WTC11 (cell line): ENCODE measurements around the gene VCP. TPM values are rescaled to one million over a fixed set of nuclear protein-coding genes. Genes with fewer than 3 reads are reported as not detected.

Experiments used
- ATAC-seq: fragments of 200-7000 bp; cut with Tn5 transposase; 2 replicates; pipeline ENCODE4 v1.10.0; 2021; ENCODE audit warnings: mild to moderate bottlenecking, moderate library complexity
- CTCF ChIA-PET: fragments of 300-600 bp; sonication (Branson Sonifier 250); formaldehyde crosslinking; loops from one replicate; lab custom pipeline; 2021; ENCODE audit warnings: antibody characterized with exemption; lab: Charles Lee
- POLR2A ChIA-PET: fragments of 350-600 bp; sonication (Branson Sonifier 250); formaldehyde crosslinking; loops from one replicate; lab custom pipeline; 2021; ENCODE audit warnings: antibody characterized with exemption; lab: Charles Lee
- DNase-seq: peaks from one replicate; pipeline ENCODE4 v3.0.0; 2021; ENCODE audit warnings: low spot score
- H3K27ac Mint-ChIP-seq: 2 replicates; pipeline ENCODE4 v1.8.0; 2021; ENCODE audit warnings: mixed read lengths
- H3K27me3 Mint-ChIP-seq: 2 replicates; pipeline ENCODE4 v1.8.0; 2021; ENCODE audit warnings: low read depth, mild to moderate bottlenecking, moderate library complexity, mixed read lengths
- H3K36me3 Mint-ChIP-seq: 2 replicates; pipeline ENCODE4 v1.8.0; 2021; ENCODE audit warnings: mixed read lengths
- H3K4me1 Mint-ChIP-seq: 2 replicates; pipeline ENCODE4 v1.8.0; 2022; ENCODE audit warnings: mixed read lengths
- H3K4me3 Mint-ChIP-seq: 2 replicates; pipeline ENCODE4 v1.8.0; 2021; ENCODE audit warnings: mild to moderate bottlenecking, moderate library complexity, mixed read lengths
- H3K9me3 Mint-ChIP-seq: 2 replicates; pipeline ENCODE4 v1.8.0; 2021; ENCODE audit warnings: mixed read lengths
- ATF3 ChIP-seq: sonication (generic); formaldehyde crosslinking; conservative IDR thresholded peaks from 2 replicates; pipeline ENCODE4 v1.8.1; 2022; ENCODE audit warnings: mild to moderate bottlenecking, missing genetic modification reagents
- EMX1 ChIP-seq: fragments of 250-450 bp; sonication (Bioruptor Pico); IDR thresholded peaks from 2 replicates; pipeline ENCODE4 v1.8.0; 2021; ENCODE audit warnings: mild to moderate bottlenecking
- FOXJ3 ChIP-seq: sonication (generic); formaldehyde crosslinking; IDR thresholded peaks from 2 replicates; pipeline ENCODE4 v1.9.0; 2021; ENCODE audit warnings: missing genetic modification reagents, mild to moderate bottlenecking, borderline replicate concordance
- GABPB1 ChIP-seq: sonication (generic); formaldehyde crosslinking; IDR thresholded peaks from 2 replicates; pipeline ENCODE4 v1.8.1; 2023; ENCODE audit warnings: mild to moderate bottlenecking, missing genetic modification reagents
- GRHL2 ChIP-seq: fragments of 250-450 bp; sonication (Bioruptor Pico); IDR thresholded peaks from 2 replicates; pipeline ENCODE4 v1.8.0; 2022; ENCODE audit warnings: mild to moderate bottlenecking, moderate library complexity; ENCODE audit not compliant: insufficient replicate concordance, severe bottlenecking
- HMGA2 ChIP-seq: fragments of 250-450 bp; sonication (Bioruptor Pico); IDR thresholded peaks from 2 replicates; pipeline ENCODE4 v1.4.0; 2021; ENCODE audit warnings: mild to moderate bottlenecking, moderate library complexity
- HMGXB4 ChIP-seq: sonication (generic); formaldehyde crosslinking; IDR thresholded peaks from 2 replicates; pipeline ENCODE4 v1.8.1; 2023; ENCODE audit warnings: mild to moderate bottlenecking, moderate library complexity, missing genetic modification reagents
- IRF1 ChIP-seq: sonication (generic); formaldehyde crosslinking; IDR thresholded peaks from 2 replicates; pipeline ENCODE4 v1.8.0; 2023; ENCODE audit warnings: missing genetic modification reagents
- JAZF1 ChIP-seq: fragments of 250-450 bp; sonication (Bioruptor Pico); IDR thresholded peaks from 2 replicates; pipeline ENCODE4 v1.9.0; 2021; ENCODE audit warnings: moderate library complexity, mild to moderate bottlenecking, inconsistent platforms
- MLX ChIP-seq: sonication (generic); formaldehyde crosslinking; IDR thresholded peaks from 2 replicates; pipeline ENCODE4 v1.8.1; 2023; ENCODE audit warnings: mild to moderate bottlenecking, missing genetic modification reagents, moderate library complexity
- NFATC4 ChIP-seq: fragments of 250-450 bp; sonication (Bioruptor Pico); IDR thresholded peaks from 2 replicates; pipeline ENCODE4 v1.9.0; 2021; ENCODE audit warnings: mild to moderate bottlenecking
- NR1H2 ChIP-seq: sonication (generic); formaldehyde crosslinking; IDR thresholded peaks from 2 replicates; pipeline ENCODE4 v1.9.0; 2021; ENCODE audit warnings: mild to moderate bottlenecking, moderate library complexity, missing genetic modification reagents
- NR2C2 ChIP-seq: sonication (generic); formaldehyde crosslinking; IDR thresholded peaks from 2 replicates; pipeline ENCODE4 v1.8.0; 2022; ENCODE audit warnings: mild to moderate bottlenecking, missing genetic modification reagents
- OVOL2 ChIP-seq: fragments of 250-450 bp; sonication (Bioruptor Pico); IDR thresholded peaks from 2 replicates; pipeline ENCODE4 v1.9.0; 2021; ENCODE audit warnings: mild to moderate bottlenecking, borderline replicate concordance
- PREB ChIP-seq: sonication (generic); formaldehyde crosslinking; IDR thresholded peaks from 2 replicates; pipeline ENCODE4 v1.8.1; 2022; ENCODE audit warnings: mild to moderate bottlenecking, missing genetic modification reagents, moderate library complexity, borderline replicate concordance
- SMAD3 ChIP-seq: sonication (generic); formaldehyde crosslinking; IDR thresholded peaks from 2 replicates; pipeline ENCODE4 v1.8.0; 2022; ENCODE audit warnings: missing genetic modification reagents, mild to moderate bottlenecking, borderline replicate concordance
- SMAD4 ChIP-seq: sonication (generic); formaldehyde crosslinking; IDR thresholded peaks from 2 replicates; pipeline ENCODE4 v1.8.0; 2022; ENCODE audit warnings: mild to moderate bottlenecking, missing genetic modification reagents
- TCF7 ChIP-seq: sonication (generic); formaldehyde crosslinking; IDR thresholded peaks from 2 replicates; pipeline ENCODE4 v1.8.0; 2022; ENCODE audit warnings: mild to moderate bottlenecking, low read depth, missing genetic modification reagents, moderate library complexity
- ZNF138 ChIP-seq: sonication (generic); formaldehyde crosslinking; conservative IDR thresholded peaks from 2 replicates; pipeline ENCODE4 v1.8.1; 2022; ENCODE audit warnings: mild to moderate bottlenecking, moderate library complexity, missing genetic modification reagents
- ZNF232 ChIP-seq: sonication (generic); formaldehyde crosslinking; IDR thresholded peaks from 2 replicates; pipeline ENCODE4 v1.8.0; 2022; ENCODE audit warnings: mild to moderate bottlenecking, missing genetic modification reagents
- ZNF281 ChIP-seq: sonication (generic); formaldehyde crosslinking; IDR thresholded peaks from 2 replicates; pipeline ENCODE4 v1.8.0; 2023; ENCODE audit warnings: mild to moderate bottlenecking, missing genetic modification reagents
- ZNF396 ChIP-seq: fragments of 250-450 bp; sonication (Bioruptor Pico); IDR thresholded peaks from 2 replicates; pipeline ENCODE4 v1.8.0; 2021; ENCODE audit warnings: mild to moderate bottlenecking, moderate library complexity, borderline replicate concordance
- ZNF532 ChIP-seq: fragments of 250-450 bp; sonication (Bioruptor Pico); IDR thresholded peaks from 2 replicates; pipeline ENCODE4 v1.9.0; 2021; ENCODE audit warnings: mild to moderate bottlenecking, borderline replicate concordance
- ZNF671 ChIP-seq: fragments of 250-450 bp; sonication (Bioruptor Pico); IDR thresholded peaks from 2 replicates; pipeline ENCODE4 v1.8.0; 2021; ENCODE audit warnings: mild to moderate bottlenecking
- total RNA-seq: library from RNA; stranded (reverse); gene quantifications from 3 replicates; pipeline ENCODE4 v1.2.3, GENCODE V29; 2021

VCP gene
- total RNA-seq, 1 experiment from 2014 or later = 386 TPM

- TF ChIP-seq ZNF532 (CRISPR knock-in tag) (no peak), ZNF396 (no peak), SMAD3 (CRISPR knock-in tag) (no peak), FOXJ3 (CRISPR knock-in tag) (no peak), NR1H2 (CRISPR knock-in tag) (no peak), ZNF232 (no peak), MLX (CRISPR knock-in tag) (no peak), ZNF281 (CRISPR knock-in tag) (no peak), NFATC4 (CRISPR knock-in tag) (no peak), ZNF671 (CRISPR knock-in tag) (no peak), NR2C2 (CRISPR knock-in tag) (peak; percentile 80), SMAD4 (CRISPR knock-in tag) (no peak), GRHL2 (CRISPR knock-in tag) (no peak), OVOL2 (no peak), GABPB1 (CRISPR knock-in tag) (peak; percentile 85), ZNF138 (no peak), HMGXB4 (CRISPR knock-in tag) (peak; percentile 56; the same call in 1 of the 2 replicates)
Observed at GRCh38 chr9:35102769-35103659, 30.6 kb upstream of the VCP start, which contains the start of gene STOML2 (continued).

- Mint-ChIP-seq H3K27ac (peak overlapping the region; percentile 90), H3K4me3 (peak overlapping the region; percentile 96), H3K9me3 (no peaks in the 10 kb centered on the region), H3K36me3 (peaks cover 22% of the 10 kb centered on the region), H3K27me3 (no peaks in the 10 kb centered on the region), H3K4me1 (peaks cover 16% of the 10 kb centered on the region)
- ATAC-seq (no peak), DNase-seq (no peak)
- CTCF ChIA-PET = interaction anchor here (1.0 to 1.8 kb wide), 8 partner anchors 9 to 401 kb away, joined by 3 to 28 read pairs (median 5); partner anchors contain the start of genes ATOSB and VCP
- POLR2A ChIA-PET = interaction anchor here (0.6 to 2.7 kb wide), 9 partner anchors 8 to 59 kb away, joined by 3 to 18 read pairs (median 5); partner anchors contain the start of genes ATOSB, FANCG, UNC13B and VCP
- TF ChIP-seq MLX (CRISPR knock-in tag) (no peak), EMX1 (CRISPR knock-in tag) (no peak), ATF3 (no peak), JAZF1 (CRISPR knock-in tag) (no peak), TCF7 (CRISPR knock-in tag) (no peak), HMGA2 (no peak), PREB (CRISPR knock-in tag) (no peak), ZNF396 (no peak), IRF1 (CRISPR knock-in tag) (no peak)
Observed at GRCh38 chr9:35102465-35102768, 30.0 kb upstream of the VCP start.
